ENCODE data around the gene DHRS2.
"Not testable (repeated sequence)": the region's sequence is repeated elsewhere in the genome, so short reads cannot be mapped to it uniquely, and the experiment has no call there.

Gene DHRS2

GRCh38 chr14:23629832-23630396 is 6.2 kb upstream of the DHRS2 start:
- TF ChIP-seq CTCF (IDR thresholded peaks at IDR 0.05; ENCODE audit: extremely low read depth, missing control alignments) = no peak
- no peak for DNase-seq (ENCODE audit: low spot score)

GRCh38 chr14:23630687-23631086 is 5.5 kb upstream of the DHRS2 start:
- no peak for TF ChIP-seq CTCF (IDR thresholded peaks at IDR 0.05; ENCODE audit: extremely low read depth, missing control alignments)
- DNase-seq (ENCODE audit: low spot score) = no peak

- DNase-seq (ENCODE audit: low spot score) = no peak
- no peak for TF ChIP-seq CTCF (IDR thresholded peaks at IDR 0.05; ENCODE audit: extremely low read depth, missing control alignments)
Measured at GRCh38 chr14:23631234-23631633, 4.9 kb upstream of the DHRS2 start.

- peak; percentile 98 for TF ChIP-seq CTCF (IDR thresholded peaks at IDR 0.05; ENCODE audit: extremely low read depth, missing control alignments)
- peak; percentile 85 for DNase-seq (ENCODE audit: low spot score)
Measured at GRCh38 chr14:23631702-23632460, 4.3 kb upstream of the DHRS2 start.

GRCh38 chr14:23632461-23633159 is 3.6 kb upstream of the DHRS2 start:
- no peak for TF ChIP-seq CTCF (IDR thresholded peaks at IDR 0.05; ENCODE audit: extremely low read depth, missing control alignments)
- no peak for DNase-seq (ENCODE audit: low spot score)

- DNase-seq (ENCODE audit: low spot score) = no peak
- TF ChIP-seq CTCF (IDR thresholded peaks at IDR 0.05; ENCODE audit: extremely low read depth, missing control alignments) = no peak
Measured at GRCh38 chr14:23633160-23633701, 2.9 kb upstream of the DHRS2 start.

- not testable (repeated sequence) for DNase-seq (ENCODE audit: low spot score)
Measured at GRCh38 chr14:23634698-23635412, 1.3 kb upstream of the DHRS2 start.

- not testable (repeated sequence) for DNase-seq (ENCODE audit: low spot score)
Measured at GRCh38 chr14:23637312-23637654, 1.1 kb downstream of the DHRS2 start.

GRCh38 chr14:23637655-23638413 is 1.7 kb downstream of the DHRS2 start:
- not testable (repeated sequence) for DNase-seq (ENCODE audit: low spot score)

Data from GM20000 (cell line).